Mucosa of gallbladder (tissue), 1 donor: ENCODE data around the gene TTI1. TPM values are rescaled to one million over a fixed set of nuclear protein-coding genes. Genes with fewer than 3 reads are reported as not detected.
"Not testable (repeated sequence)": the region's sequence is repeated elsewhere in the genome, so short reads cannot be mapped to it uniquely, and the experiment has no call there.

Source experiments
- DNase-seq: peaks from one replicate; pipeline ENCODE4 v3.0.0-alpha.2; 2020; ENCODE audit warnings: low spot score
- total RNA-seq: library from RNA; stranded (reverse); gene quantifications from one replicate; pipeline ENCODE4 v1.2.1, GENCODE V29; 2021
- donor health status: DM: no; HTN: no; CAD: no.

The TTI1 gene
- total RNA-seq, 1 donor from 2014 or later = 19.1 TPM

- DNase-seq = no peak
Observed at GRCh38 chr20:38011696-38012095, 21.6 kb downstream of the TTI1 start.

- not testable (repeated sequence) for DNase-seq
Observed at GRCh38 chr20:38009416-38009815, 23.8 kb downstream of the TTI1 start.

GRCh38 chr20:38008233-38008944, 24.9 kb downstream of the TTI1 start:
- no peak for DNase-seq

DNA sequence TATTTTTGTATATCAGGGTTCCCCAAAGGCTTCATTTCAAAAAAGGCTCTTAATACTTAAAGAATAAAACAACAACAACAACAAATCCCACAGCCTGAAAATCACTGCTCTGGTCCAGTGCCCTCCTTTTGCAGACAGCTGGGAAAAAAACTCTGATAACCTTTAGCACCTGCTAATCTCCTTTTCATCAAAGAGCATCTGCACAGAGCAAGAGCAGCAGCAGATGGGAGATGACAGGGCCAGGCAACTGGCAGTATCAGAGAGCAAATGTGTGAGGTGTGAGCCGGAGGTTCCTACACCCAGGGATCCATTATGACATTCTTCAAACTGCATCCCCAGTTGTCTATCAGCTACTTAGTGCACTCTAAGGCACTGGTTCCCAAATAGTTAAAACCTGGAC, 25.7 kb downstream of the TTI1 start:
- no peak for DNase-seq

- no peak for DNase-seq
Observed at GRCh38 chr20:38005903-38006302, 27.4 kb downstream of the TTI1 start.

GRCh38 chr20:38004416-38004815, 28.8 kb downstream of the TTI1 start:
- DNase-seq = no peak

DNA sequence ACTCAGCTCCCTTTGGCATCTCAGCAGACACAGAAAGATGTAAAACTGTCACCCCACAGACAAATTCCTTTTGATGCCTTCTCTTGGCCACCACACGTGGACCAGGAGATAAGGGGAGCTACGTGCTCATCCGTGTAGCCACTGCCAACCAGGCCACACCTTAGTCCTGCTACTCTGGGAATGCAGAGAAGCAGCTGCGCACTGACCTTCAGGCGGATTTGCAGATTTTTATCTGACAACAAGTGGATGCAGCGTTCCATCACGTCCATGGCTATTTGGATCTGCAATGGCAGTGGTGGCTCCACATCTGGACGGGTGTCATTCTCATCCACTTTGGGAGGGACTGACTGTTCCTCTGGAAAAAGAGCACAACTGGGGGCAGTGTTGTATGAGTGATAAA, 30.8 kb downstream of the TTI1 start:
- DNase-seq = no peak

GRCh38 chr20:38001981-38002380, 31.3 kb downstream of the TTI1 start:
- DNase-seq = no peak

DNA sequence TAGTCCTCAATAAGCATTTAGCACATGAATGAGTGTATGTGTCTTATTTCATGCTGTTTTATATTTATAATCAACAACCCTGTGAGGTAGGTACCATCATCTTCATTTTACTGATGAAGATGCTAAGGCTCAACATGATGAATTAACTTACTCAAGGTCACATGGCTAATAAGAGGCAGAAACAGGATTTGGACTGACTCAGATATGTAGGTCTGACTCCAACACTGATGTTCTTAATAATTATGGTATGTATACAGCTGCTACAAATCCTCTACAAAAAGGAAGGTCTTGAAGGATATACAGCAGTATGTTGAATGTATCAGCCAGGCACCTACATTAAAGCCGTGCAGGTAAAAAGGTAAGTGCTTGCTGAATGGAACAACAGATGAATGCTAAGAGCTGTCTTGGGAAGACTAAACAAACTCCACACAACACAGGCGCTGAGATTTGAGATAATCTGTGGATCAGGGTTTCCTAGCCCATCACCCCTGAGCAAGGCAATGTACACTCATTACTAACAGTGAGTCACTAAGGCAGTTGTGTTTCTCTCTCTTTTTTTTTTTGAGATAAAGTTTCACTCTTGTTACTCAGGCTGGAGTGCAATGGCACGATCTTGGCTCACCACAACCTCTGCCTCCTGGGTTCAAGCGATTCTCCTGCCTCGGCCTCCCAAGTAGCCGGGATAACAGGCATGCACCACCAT, 31.9 kb downstream of the TTI1 start:
- no peak for DNase-seq

DNA sequence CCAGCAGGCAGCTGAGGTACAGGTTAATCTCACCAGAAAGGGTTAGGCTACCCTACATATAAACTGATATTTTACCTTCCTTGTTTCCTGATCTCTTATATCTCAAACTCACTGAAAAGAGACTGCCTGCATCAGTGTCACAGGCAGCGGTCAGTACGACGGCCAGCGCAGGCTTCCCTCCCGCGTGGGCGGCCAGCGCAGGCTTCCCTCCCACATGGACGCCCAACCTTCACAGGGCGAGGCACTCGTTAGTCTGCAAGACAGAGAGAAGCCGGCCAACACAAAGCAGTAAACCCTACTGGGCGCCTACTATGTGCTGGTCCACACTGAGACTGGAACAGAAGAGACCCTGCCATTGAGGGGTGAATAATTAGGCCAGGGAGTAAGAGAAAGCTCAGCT, 33.0 kb downstream of the TTI1 start:
- no peak for DNase-seq

- DNase-seq = no peak
Observed at GRCh38 chr20:37999526-38000263, 33.6 kb downstream of the TTI1 start.

- no peak for DNase-seq
Observed at GRCh38 chr20:37997516-37997915, 35.7 kb downstream of the TTI1 start.

DNA sequence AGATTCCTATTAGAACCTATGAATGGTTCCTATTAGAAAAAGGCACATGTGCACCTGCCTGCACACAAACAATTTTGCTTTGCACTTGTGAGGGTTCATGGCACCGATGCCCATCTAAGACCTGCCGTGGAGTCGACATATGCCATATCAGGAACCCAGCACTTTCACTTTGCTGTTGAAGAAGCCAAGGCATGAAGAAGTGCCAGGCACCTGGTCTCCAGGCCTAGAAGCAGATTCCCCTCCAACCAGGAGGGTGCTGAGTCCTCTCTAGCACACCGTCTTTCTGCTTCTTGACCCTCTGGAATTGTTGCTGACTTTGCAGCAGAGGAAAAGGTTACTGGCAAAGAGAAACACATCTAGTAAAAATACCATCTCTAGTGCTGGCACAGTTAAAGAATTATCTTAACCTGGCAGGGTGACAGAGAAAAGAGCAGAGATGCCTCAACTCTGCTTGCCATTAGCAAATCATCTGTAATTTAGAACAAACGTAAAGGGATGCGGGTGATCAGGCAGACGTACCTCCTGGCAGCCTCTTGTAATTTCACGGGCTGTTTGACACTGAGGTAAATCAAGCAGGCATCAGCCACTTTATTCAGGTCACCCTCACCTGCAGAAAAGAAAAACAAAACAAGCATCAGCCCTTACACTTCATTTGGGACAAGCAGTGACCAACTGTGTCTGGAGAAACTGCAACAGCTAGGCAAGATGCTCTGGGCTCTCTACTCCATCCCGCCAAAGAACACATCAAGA, 37.2 kb downstream of the TTI1 start:
- DNase-seq = no peak

- peak; percentile 26 for DNase-seq
Observed at GRCh38 chr20:37994512-37994911, 38.7 kb downstream of the TTI1 start.

DNA sequence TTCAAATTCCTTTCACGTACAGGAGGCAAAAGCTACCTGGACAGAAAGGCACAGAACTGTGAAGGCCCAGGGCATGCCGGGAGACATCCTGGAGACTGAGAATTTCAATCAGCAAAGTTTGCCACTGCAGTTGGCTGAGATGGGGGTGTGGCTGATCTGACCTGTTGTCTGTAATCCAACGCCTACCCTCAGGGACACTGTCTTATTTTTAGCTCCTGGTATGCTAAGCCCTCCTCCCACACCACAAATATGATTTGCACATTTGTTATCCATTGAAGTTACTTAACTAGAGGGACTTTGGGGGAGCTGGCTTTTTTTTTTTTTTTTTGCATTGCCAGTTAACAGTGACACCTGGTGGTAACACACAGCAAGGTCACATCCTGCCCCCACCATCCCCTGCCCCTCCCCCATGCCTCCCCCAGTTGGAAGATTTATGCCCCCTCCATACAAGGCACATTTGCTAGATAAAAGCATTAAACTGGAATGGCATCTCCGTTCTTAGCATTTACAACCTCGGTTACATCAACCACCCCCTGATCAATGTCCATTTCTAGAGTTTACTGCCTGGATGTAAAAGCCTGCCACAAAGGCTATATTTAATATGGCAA, 40.4 kb downstream of the TTI1 start:
- no peak for DNase-seq

DNA sequence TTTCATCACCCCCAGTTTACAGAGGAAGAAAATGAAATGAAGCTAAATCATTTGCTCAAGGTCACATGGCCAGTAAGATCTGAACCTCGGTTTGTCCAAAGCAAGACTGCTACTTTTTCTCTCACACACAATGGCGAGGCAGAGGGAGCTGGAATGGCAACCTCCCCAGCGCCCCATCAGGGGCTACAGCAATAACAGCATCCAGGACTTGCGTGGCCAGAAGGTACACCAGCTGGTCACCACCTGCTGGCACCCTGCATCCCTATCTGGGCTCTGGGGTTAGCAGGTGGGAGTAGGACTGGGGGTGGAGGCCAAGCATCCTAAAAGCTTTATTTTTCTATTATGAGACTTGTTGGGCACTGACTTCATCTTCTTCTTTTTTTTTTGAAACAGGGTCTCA, 41.3 kb downstream of the TTI1 start:
- DNase-seq = no peak

GRCh38 chr20:37991157-37991866, 41.9 kb downstream of the TTI1 start:
- DNase-seq = no peak

DNA sequence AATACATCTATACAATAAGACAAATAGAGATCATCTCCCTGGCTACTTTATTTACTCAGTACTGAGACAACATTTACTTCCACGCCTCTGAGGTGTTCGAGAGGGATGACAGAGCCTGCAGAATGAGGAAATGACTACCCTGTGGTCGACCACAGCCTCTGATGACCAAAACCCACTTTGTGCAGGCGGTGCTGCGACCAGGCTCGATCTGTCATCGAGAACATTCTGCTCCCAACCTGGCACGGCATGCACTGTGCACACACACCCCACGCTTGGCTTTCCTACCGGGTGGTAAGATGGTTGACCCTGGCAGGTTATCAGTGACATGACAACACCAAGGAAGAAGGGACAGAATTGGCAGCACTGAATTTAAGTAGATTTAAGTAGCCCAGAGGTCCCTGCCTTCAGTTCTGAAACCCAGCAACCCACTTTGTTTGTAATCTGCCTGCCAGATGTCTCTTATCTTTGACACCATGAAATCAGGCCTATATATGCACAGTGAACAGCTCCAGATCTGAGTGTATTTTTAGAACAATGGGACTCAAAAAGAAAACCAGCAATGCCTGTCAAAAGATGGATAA, 42.6 kb downstream of the TTI1 start:
- peak; percentile 67 for DNase-seq

DNA sequence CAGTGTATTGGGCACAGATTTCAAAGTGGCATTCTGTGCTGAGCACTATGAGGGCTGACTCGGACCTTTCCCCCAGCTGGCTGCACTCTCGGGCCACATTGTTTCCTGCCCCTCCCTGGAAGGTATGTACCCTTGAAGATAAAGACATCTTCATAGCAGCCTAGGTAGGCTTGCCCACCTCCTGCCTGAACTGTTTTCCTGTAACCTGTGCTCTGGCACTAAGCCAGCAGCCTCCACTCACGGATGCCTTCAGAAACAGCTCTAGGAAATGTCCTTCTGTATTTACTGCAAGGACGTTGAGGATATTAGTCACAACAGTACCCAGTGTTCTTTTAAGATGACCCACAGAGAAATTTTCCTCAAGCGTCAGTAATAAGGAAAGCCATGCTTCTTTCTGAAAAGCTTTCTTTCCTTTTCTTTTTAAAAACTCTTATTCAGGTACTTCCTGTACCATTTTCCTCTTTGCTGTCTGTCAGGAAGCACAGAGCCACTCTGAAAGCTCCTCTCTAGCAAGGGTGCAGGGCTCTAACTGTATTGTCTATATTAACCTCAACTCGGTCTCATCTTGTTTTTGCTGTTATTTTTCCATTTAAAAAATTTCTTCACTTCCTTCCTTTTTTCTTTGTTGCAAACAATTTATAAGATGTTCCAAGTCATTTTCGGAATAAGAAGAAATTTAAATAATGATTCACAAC, 43.5 kb downstream of the TTI1 start:
- DNase-seq = peak; percentile 85
